Embryonic facial prominence (tissue), 1 donor: ENCODE data around the gene EME2.

ENCODE experiments used
- DNase-seq: peaks from one replicate; pipeline ENCODE4 v3.0.0-alpha.2; 2016; ENCODE audit errors: extremely low spot score

EME2 gene

GRCh38 chr16:1818873-1819525 lies 46.4 kb downstream of the EME2 start:
- DNase-seq, result no peak

GRCh38 chr16:1819611-1820010 lies 47.0 kb downstream of the EME2 start:
- DNase-seq, result no peak

- DNase-seq, result no peak
Measured at GRCh38 chr16:1820096-1820945, 47.7 kb downstream of the EME2 start.

GRCh38 chr16:1820946-1821290 lies 48.3 kb downstream of the EME2 start:
- no peak for DNase-seq

GRCh38 chr16:1821861-1822611 lies 49.4 kb downstream of the EME2 start:
- DNase-seq, result no peak

GRCh38 chr16:1822801-1823200 lies 50.2 kb downstream of the EME2 start:
- no peak for DNase-seq

GRCh38 chr16:1823821-1824220 lies 51.2 kb downstream of the EME2 start:
- no peak for DNase-seq

GRCh38 chr16:1825381-1825863 lies 52.8 kb downstream of the EME2 start:
- DNase-seq, result no peak
